GM12878 (cell line): Measurements from ENCODE around the gene DRAXIN. TPM values are rescaled to one million over a fixed set of nuclear protein-coding genes. Genes with fewer than 3 reads are reported as not detected.

ENCODE experiments used
- ATAC-seq: fragments of 200-7000 bp; cut with Tn5 transposase; 3 replicates; pipeline ENCODE4 v1.9.1; 2020; ENCODE audit warnings: mild to moderate bottlenecking, moderate library complexity
- BruUV-seq: library from RNA; stranded (reverse); fragments of 400-500 nt; replicated peaks from 2 replicates; lab custom pipeline; 2021; lab: Mats Ljungman, UMichigan
- CTCF ChIA-PET: fragments of 300-600 bp; sonication (Branson Sonifier 250); formaldehyde crosslinking; extraction: SDS; loops from one replicate; lab custom pipeline; 2021; ENCODE audit warnings: inconsistent platforms; lab: Yijun Ruan, JAX
- POLR2A ChIA-PET: fragments of 350-600 bp; formaldehyde crosslinking; extraction: SDS; loops from one replicate; lab custom pipeline; 2021; ENCODE audit warnings: inconsistent platforms; lab: Charles Lee
- RAD21 ChIA-PET: fragments of 300-600 bp; sonication (Branson Sonifier 250); formaldehyde crosslinking; loops from one replicate; lab custom pipeline; 2023; ENCODE audit warnings: antibody characterized with exemption; ENCODE audit not compliant: unreplicated experiment; lab: Charles Lee
- SMC1A ChIA-PET: fragments of 300-600 bp; sonication (Branson Sonifier 250); formaldehyde crosslinking; loops from one replicate; lab custom pipeline; 2023; ENCODE audit not compliant: unreplicated experiment, uncharacterized antibody; lab: Charles Lee
- DNase-seq: peaks from one replicate; pipeline ENCODE4 v3.0.0-alpha.2; 2011; ENCODE audit warnings: low read depth, low spot score
- FAIRE-seq: peaks from 3 replicates; lab custom pipeline; 2011; peaks lifted over from hg19 to GRCh38; lab: Jason Lieb, UNC
- H2AFZ ChIP-seq: 2 replicates; pipeline ENCODE4 v1.6.0; 2011; ENCODE audit warnings: low read depth, low read length, control low read depth; ENCODE audit not compliant: control insufficient read depth
- H3K27ac ChIP-seq: 2 replicates; pipeline ENCODE4 v1.5.1; 2011; ENCODE audit warnings: control low read depth; ENCODE audit not compliant: control insufficient read depth, insufficient read depth
- H3K27me3 ChIP-seq, 2 experiments: replicated peaks in 1 of 2; 2 replicates each; pipeline versions ENCODE4 v1.6.0 to v1.6.1; 2011; ENCODE audit warnings: low read length in 1 of 2; ENCODE audit not compliant: control insufficient read depth in 2 of 2, insufficient read depth in 2 of 2
- H3K36me3 ChIP-seq, 2 experiments: 2 replicates each; pipeline ENCODE4 v1.5.1; 2011; ENCODE audit warnings: low read length in 1 of 2; ENCODE audit not compliant: control insufficient read depth in 2 of 2, insufficient read depth in 2 of 2
- H3K4me1 ChIP-seq: 2 replicates; pipeline ENCODE4 v1.6.1; 2011; ENCODE audit warnings: mild to moderate bottlenecking, low read length, moderate library complexity, mixed read lengths; ENCODE audit not compliant: control insufficient read depth, insufficient read depth
- H3K4me2 ChIP-seq: 2 replicates; pipeline ENCODE4 v1.6.0; 2011; ENCODE audit warnings: control low read depth; ENCODE audit not compliant: control insufficient read depth, insufficient read depth
- H3K4me3 ChIP-seq: fragments of 200-600 bp; sonication (generic); 2 replicates; pipeline ENCODE4 v1.5.1; 2016
- H3K79me2 ChIP-seq: 2 replicates; pipeline ENCODE4 v1.6.0; 2011; ENCODE audit warnings: low read length; ENCODE audit not compliant: control insufficient read depth, insufficient read depth
- H3K9ac ChIP-seq: 2 replicates; pipeline ENCODE4 v1.8.0; 2011; ENCODE audit warnings: low read length, control low read depth, mixed read lengths; ENCODE audit not compliant: control insufficient read depth, insufficient read depth
- H3K9me3 ChIP-seq: replicated peaks from 3 replicates; pipeline ENCODE4 v1.5.1; 2011; ENCODE audit warnings: mild to moderate bottlenecking, low read length; ENCODE audit not compliant: control insufficient read depth, insufficient read depth
- H4K20me1 ChIP-seq: 2 replicates; pipeline ENCODE4 v1.6.0; 2011; ENCODE audit not compliant: control insufficient read depth, insufficient read depth
- POLR2A ChIP-seq: IDR thresholded peaks from 2 replicates; pipeline ENCODE4 v1.6.1; 2011; ENCODE audit warnings: low read depth, mild to moderate bottlenecking, low read length
- SP1 ChIP-seq: IDR thresholded peaks from one replicate; pipeline ENCODE4 v1.6.1; 2011; ENCODE audit warnings: low read depth, low read length
- WGBS: methylation state at CpG from one replicate; pipeline ENCODE4 v1.1.6; 2016; ENCODE audit warnings: low lambda C conversion rate; ENCODE audit not compliant: insufficient replicate concordance, insufficient coverage; ENCODE audit errors: missing lambda C conversion rate; 5-methylcytosine and 5-hydroxymethylcytosine counted together
- in situ Hi-C: fragments of 300-500 bp; cut with MboI; formaldehyde crosslinking; loops from 9 replicates; pipeline ENCODE4 v1.14.3; 2018; ENCODE audit warnings: mixed read lengths
- intact Hi-C: fragments of 100-400 bp; cut with micrococcal nuclease; formaldehyde crosslinking; loops from one replicate; pipeline ENCODE4 v1.14.2; 2022; ENCODE audit not compliant: unreplicated experiment
- polyA plus RNA-seq, 11 experiments: library from polyadenylated mRNA; depleted of rRNA in 4 of 11; unstranded in 6 of 11; stranded (reverse) in 5 of 11; fragments of >200 nt; fragmentation: Nextera tagmentation in 4 of 11; fragmentation: Illumina TruSeq in 1 of 11; extraction: Ambion mirVana in 4 of 11; extraction: Trizol in 1 of 11; gene quantifications; 1 replicate in 1 of 11; 2 replicates in 10 of 11; pipeline versions ENCODE4 v1.2.1 to v1.2.3, GENCODE V29; 2011 to 2016; ENCODE audit warnings: inconsistent platforms in 2 of 11, missing spikeins in 2 of 11, low read depth in 1 of 11
- total RNA-seq, 4 experiments: library from RNA; depleted of rRNA in 3 of 4; stranded (reverse); fragments of >200 nt in 3 of 4; fragmentation: Illumina TruSeq in 1 of 4; extraction: Trizol in 1 of 4; gene quantifications; 2 replicates each; pipeline versions ENCODE4 v1.2.1 to v1.2.3, GENCODE V29; 2013 to 2021
- TF ChIP-seq, protein P1 (sequence below), 3 experiments: IDR thresholded peaks in 2 of 3; conservative IDR thresholded peaks in 1 of 3; 2 replicates each; pipeline ENCODE4 v1.5.1; 2011; ENCODE audit warnings: low read depth in 3 of 3, low read length in 3 of 3, mild to moderate bottlenecking in 3 of 3, control low read depth in 2 of 3, moderate library complexity in 2 of 3, inconsistent platforms in 1 of 3, mixed read lengths in 1 of 3; ENCODE audit not compliant: control insufficient read depth in 2 of 3, insufficient read depth in 1 of 3; ENCODE audit errors: extremely low read depth in 1 of 3
- TF ChIP-seq, protein P2 (sequence below): fragments of 450-650 bp; IDR thresholded peaks from 2 replicates; pipeline ENCODE4 v1.6.1; 2014; ENCODE audit warnings: mild to moderate bottlenecking

The DRAXIN gene
- total and polyA plus RNA-seq, 10 of the 15 experiments (the other 5 are each of a cell fraction or from before 2014, with no cell fraction given), result 0.01 to 0.05 (median 0.03) TPM; not detected in 3

DNA sequence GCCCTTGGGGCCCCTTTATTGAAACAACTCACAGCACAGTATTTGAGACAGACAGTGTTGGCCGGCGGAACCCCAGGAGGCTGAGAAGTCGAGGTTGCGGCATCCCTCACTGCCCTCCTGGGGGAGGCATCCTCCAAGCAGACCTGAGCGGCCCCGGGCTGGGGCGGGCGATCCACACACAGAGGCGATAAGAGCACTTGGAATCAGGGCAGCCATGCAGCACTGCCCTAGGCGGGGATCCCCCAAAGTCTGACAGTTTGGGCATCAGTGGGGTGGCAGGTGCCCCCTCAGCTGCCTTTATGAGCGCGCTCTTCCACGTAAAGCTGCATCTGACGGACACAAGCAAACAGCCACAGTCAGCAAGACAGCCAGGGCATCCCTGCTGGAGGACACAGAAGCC lies 17.0 kb upstream of the DRAXIN start:
- intact Hi-C loops, result no loop called here
- no peak for ATAC-seq
- BruUV-seq, result no TSS peak
- WGBS, result 89% methylated on average over 14 of the region's 14 CpGs
- ChIA-PET CTCF (interaction anchor here (0.6 to 1.9 kb wide), 4 partner anchors 9 to 293 kb away, joined by 3 to 6 read pairs (median 4); partner anchors contain the start of gene FBXO6), SMC1A (no interaction called here), POLR2A (no interaction called here), RAD21 (no interaction called here)
- Histone ChIP-seq H4K20me1 (no peaks in the 10 kb centered on the region), H3K4me2 (no peak overlapping the region), H3K27ac (no peak overlapping the region), H3K79me2 (no peaks in the 10 kb centered on the region), H3K27me3 (no peaks in the 10 kb centered on the region)
- no peak for DNase-seq
- no peak for FAIRE-seq
- TF ChIP-seq SP1 (no peak), POLR2A (peak; percentile 13; the same call in 1 of the 2 replicates)
- TF ChIP-seq, all 136 proteins: peak for 1
- no peak overlapping the region for H3K9ac ChIP-seq
- in situ Hi-C loops, result no loop called here
- H2AFZ ChIP-seq, result no peak overlapping the region
- peaks cover 4% of the 10 kb centered on the region for H3K4me1 ChIP-seq
- H3K9me3 ChIP-seq, result no peaks in the 10 kb centered on the region
- no peak overlapping the region for H3K4me3 ChIP-seq
- peaks cover 2 to 12% of the 10 kb centered on the region in 2 experiments; a peak in 3 of 4 replicates for H3K36me3 ChIP-seq

DNA sequence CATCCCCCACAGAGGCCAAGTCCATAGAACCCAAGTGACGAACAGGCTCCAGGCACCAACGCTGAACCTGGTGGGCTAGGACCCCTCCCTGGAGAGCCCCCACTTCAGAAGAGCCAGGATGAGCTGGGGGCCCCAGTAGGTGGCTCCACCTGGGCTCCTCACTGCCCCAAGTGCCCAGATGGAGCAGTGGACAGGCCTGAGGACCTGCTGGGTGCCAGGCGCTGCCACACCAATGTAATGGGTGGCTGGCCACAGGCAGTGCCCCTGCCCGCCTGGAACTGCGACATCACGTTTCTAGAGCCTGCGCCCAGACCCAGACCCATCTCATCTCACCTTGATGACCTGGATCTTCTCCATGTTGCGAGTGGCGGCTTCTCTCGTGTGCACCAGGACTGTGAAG lies 16.2 kb upstream of the DRAXIN start:
- ChIA-PET RAD21 (no interaction called here), POLR2A (no interaction called here), CTCF (interaction anchor here (0.8 kb wide), 1 partner anchor 10 kb away, joined by 4 read pairs; no protein-coding TSS in a partner anchor), SMC1A (interaction anchor here (1.2 kb wide), 1 partner anchor 34 kb away, joined by 3 read pairs; no protein-coding TSS in a partner anchor)
- 88% methylated on average over 10 of the region's 10 CpGs for WGBS
- no peaks in the 10 kb centered on the region for H3K9me3 ChIP-seq
- no peak for DNase-seq
- no peak for FAIRE-seq
- no peak for ATAC-seq
- H3K79me2 ChIP-seq, result no peaks in the 10 kb centered on the region; the same call in 1 of the 2 replicates
- in situ Hi-C loops, result no loop called here
- peaks cover 2 to 12% of the 10 kb centered on the region in 2 experiments; a peak in 3 of 4 replicates for H3K36me3 ChIP-seq
- no peak overlapping the region for H3K9ac ChIP-seq
- intact Hi-C loops, result no loop called here
- peaks cover 1% of the 10 kb centered on the region for H3K4me1 ChIP-seq
- TF ChIP-seq, protein P1, sequence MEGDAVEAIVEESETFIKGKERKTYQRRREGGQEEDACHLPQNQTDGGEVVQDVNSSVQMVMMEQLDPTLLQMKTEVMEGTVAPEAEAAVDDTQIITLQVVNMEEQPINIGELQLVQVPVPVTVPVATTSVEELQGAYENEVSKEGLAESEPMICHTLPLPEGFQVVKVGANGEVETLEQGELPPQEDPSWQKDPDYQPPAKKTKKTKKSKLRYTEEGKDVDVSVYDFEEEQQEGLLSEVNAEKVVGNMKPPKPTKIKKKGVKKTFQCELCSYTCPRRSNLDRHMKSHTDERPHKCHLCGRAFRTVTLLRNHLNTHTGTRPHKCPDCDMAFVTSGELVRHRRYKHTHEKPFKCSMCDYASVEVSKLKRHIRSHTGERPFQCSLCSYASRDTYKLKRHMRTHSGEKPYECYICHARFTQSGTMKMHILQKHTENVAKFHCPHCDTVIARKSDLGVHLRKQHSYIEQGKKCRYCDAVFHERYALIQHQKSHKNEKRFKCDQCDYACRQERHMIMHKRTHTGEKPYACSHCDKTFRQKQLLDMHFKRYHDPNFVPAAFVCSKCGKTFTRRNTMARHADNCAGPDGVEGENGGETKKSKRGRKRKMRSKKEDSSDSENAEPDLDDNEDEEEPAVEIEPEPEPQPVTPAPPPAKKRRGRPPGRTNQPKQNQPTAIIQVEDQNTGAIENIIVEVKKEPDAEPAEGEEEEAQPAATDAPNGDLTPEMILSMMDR (IDR thresholded peaks at IDR 0.05 in 2 of 3, conservative IDR thresholded peaks at IDR 0.05 in 1 of 3; ENCODE audit: control insufficient read depth in 2 of 3, extremely low read depth in 1 of 3, insufficient read depth in 1 of 3, low read depth in 3 of 3, low read length in 3 of 3), result 0 out of 6 replicates have a peak, but pooled peaks of 1 of the 3 experiments have one; percentile 0
- TF ChIP-seq, protein P2, sequence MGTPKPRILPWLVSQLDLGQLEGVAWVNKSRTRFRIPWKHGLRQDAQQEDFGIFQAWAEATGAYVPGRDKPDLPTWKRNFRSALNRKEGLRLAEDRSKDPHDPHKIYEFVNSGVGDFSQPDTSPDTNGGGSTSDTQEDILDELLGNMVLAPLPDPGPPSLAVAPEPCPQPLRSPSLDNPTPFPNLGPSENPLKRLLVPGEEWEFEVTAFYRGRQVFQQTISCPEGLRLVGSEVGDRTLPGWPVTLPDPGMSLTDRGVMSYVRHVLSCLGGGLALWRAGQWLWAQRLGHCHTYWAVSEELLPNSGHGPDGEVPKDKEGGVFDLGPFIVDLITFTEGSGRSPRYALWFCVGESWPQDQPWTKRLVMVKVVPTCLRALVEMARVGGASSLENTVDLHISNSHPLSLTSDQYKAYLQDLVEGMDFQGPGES, result no peak
- H3K27ac ChIP-seq, result no peak overlapping the region
- H3K4me2 ChIP-seq, result no peak overlapping the region
- no peaks in the 10 kb centered on the region for H3K27me3 ChIP-seq
- BruUV-seq, result no TSS peak
- H4K20me1 ChIP-seq, result no peaks in the 10 kb centered on the region
- no peak overlapping the region for H2AFZ ChIP-seq
- H3K4me3 ChIP-seq, result no peak overlapping the region
